Skin epidermis (tissue), 12 donors: Measurements from ENCODE around the gene INTS4.
"Not testable (repeated sequence)": the region's sequence is repeated elsewhere in the genome, so short reads cannot be mapped to it uniquely, and the experiment has no call there.

Experiments
- H3K27ac ChIP-seq, 21 experiments: fragments of 200-600 bp; sonication (generic) in 11 of 21; one replicate each; pipeline ENCODE4 v1.5.0; 2020; ENCODE audit warnings: mild to moderate bottlenecking in 3 of 21, inconsistent platforms in 2 of 21, moderate library complexity in 2 of 21
- H3K4me3 ChIP-seq, 7 experiments: fragments of 200-600 bp; sonication (generic) in 2 of 7; one replicate each; pipeline ENCODE4 v1.5.0; 2020; ENCODE audit warnings: inconsistent platforms in 2 of 7, mild to moderate bottlenecking in 2 of 7, moderate library complexity in 1 of 7

INTS4 gene

DNA sequence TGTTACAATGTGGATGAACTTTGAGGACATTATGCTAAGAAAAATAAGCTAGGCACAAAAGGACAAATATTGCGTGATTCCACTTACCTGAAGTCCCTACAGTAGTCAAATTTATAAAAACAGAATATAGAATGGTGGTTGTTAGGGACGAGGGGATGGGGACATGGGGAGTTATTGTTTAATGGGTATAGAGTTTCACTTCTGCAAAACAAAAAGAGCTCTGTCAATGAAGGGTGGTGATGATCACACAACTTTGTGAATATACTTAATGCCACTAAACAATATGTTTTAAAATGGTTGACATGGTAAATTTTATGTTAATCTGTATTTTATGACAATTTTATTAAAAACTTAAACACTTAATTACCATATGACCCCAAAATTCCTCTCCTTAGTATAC lies 26.1 kb downstream of the INTS4 start:
- Histone ChIP-seq H3K4me3 (no peak overlapping the region), H3K27ac (no peak overlapping the region)

GRCh38 chr11:77967753-77968152 lies 26.7 kb downstream of the INTS4 start:
- Histone ChIP-seq H3K27ac (no peak overlapping the region), H3K4me3 (no peak overlapping the region)

GRCh38 chr11:77967121-77967520 lies 27.3 kb downstream of the INTS4 start:
- Histone ChIP-seq H3K27ac (no peak overlapping the region), H3K4me3 (no peak overlapping the region)

- Histone ChIP-seq H3K4me3 (no peak overlapping the region), H3K27ac (no peak overlapping the region)
Observed at GRCh38 chr11:77966338-77966737, 28.1 kb downstream of the INTS4 start.

DNA sequence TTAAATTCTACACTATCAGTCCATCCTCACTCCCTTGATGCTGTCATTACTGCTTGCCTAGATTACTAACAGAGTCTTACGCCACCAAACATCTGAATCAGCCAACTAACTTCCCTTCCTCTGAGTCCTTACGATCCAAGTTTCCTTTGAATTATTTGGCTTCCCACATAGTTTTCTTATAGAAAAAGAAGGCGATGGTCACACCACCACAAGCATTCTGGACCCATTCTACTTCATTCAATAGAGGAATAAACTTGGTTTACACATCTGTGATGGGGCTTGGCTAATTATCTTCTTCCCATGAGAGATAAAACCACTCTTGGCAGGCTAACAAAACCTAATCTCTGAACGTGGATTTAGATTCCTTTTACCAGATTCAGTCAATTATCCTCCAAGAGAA lies 35.0 kb downstream of the INTS4 start:
- Histone ChIP-seq H3K4me3 (no peak overlapping the region), H3K27ac (no peak overlapping the region)

DNA sequence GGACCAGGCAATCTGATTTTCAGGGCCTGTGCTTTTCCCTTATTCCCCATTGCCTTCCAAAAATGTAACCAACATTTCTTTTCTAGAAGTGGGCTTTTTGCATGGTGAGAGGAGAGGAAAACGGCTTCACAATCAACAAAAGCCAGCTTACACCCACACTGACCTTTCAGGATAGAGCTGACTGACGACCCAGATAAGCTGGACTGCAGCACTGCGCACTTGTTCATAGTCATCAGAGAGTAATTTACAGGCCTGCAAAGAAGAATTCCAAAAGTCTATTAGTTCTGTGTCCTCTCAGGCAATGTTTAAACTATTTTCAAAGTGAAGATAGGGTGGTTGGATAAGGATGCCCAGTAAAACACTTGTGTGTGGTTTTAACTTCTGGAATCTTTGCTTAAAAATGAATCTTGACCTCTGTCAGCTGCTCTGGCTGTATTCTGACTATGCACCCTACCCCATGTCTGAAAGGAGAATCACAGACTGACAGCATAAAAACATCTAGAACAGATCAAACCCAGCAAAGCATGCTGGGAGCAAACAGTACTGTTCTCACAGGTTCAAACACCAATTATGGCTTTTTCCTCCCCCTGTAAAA lies 35.8 kb downstream of the INTS4 start:
- H3K4me3 ChIP-seq, H3K27ac ChIP-seq: not testable (repeated sequence)

DNA sequence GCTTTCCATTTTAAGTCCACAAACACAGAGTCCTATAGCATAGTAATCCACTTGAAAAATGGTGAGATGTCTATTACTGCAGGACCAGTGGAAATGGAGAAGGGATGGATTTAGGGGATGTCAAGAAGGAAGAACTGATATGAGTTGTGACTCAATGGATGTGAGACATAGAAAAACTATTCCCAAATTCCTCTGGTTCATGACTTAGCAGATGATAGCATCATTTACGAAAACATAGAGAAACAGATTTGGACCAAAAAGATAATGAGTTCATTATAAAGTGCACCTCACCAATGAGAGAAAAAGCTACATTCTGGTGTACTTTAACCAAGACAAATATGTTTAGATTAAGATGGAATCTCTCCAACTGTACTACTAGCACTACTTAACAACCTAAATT lies 51.2 kb downstream of the INTS4 start:
- not testable (repeated sequence) for H3K4me3 ChIP-seq, H3K27ac ChIP-seq

- not testable (repeated sequence) for H3K27ac ChIP-seq, H3K4me3 ChIP-seq
Observed at GRCh38 chr11:77942465-77942864, 52.0 kb downstream of the INTS4 start.

DNA sequence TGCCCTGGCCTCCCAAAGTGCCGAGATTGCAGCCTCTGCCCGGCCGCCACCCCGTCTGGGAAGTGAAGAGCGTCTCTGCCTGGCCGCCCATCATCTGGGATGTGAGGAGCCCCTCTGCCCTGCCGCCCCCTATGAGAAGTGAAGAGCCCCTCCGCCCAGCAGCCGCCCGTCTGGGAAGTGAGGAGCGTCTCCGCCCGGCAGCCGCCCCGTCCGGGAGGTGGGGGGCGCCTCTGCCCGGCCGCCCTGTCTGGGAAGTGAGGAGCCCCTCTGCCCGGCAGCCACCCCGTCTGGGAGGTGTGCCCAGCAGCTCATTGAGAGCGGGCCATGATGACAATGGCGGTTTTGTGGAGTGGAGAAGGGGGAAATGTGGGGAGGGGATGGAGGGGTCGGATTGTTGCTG lies 60.9 kb downstream of the INTS4 start:
- not testable (repeated sequence) for H3K4me3 ChIP-seq, H3K27ac ChIP-seq

GRCh38 chr11:77930334-77931208 lies 63.9 kb downstream of the INTS4 start:
- H3K27ac ChIP-seq, H3K4me3 ChIP-seq: not testable (repeated sequence)

- not testable (repeated sequence) for H3K27ac ChIP-seq, H3K4me3 ChIP-seq
Observed at GRCh38 chr11:77917713-77918112, 76.8 kb downstream of the INTS4 start.

- H3K4me3 ChIP-seq, H3K27ac ChIP-seq: not testable (repeated sequence)
Observed at GRCh38 chr11:77914307-77914791, 80.1 kb downstream of the INTS4 start.

- not testable (repeated sequence) for H3K27ac ChIP-seq, H3K4me3 ChIP-seq
Observed at GRCh38 chr11:77913608-77914306, 80.7 kb downstream of the INTS4 start.

DNA sequence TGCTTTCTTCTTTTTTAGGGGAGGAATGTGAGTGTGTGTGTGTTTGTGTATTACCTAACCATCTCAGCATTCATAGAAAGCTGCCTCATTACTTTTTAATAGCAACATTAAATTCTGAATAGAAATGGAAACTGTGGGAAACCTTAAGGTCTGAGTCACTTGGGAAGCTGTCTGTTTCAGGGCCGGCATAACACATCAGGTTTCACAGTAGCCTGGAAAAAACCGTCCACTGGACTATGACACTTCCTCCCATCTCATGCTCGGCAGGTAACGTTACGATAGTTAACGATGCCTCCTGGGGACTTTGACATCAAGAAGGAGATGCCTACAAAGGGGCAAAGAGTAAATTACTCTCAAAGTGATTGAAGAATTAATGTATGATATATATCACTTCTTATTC lies 83.6 kb downstream of the INTS4 start:
- H3K27ac ChIP-seq, H3K4me3 ChIP-seq: not testable (repeated sequence)

DNA sequence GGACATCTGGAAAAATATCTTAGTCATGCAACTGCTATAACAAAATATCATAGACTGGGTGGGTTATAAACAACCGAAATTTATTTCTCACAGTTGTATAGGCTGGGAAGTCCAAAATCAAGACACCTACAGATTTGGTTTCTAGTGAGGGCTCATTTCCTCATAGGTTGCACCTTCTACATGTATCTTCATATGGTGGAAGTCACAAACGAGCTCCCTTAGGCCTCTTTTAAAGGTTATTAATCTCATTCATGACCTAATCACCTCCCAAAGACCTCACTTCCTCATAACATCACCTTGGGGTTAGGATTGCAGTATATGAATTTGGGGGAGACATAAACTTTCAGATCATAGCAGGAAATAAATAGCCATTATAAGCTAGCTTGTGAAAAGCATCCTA lies 85.2 kb downstream of the INTS4 start:
- no peak overlapping the region for H3K4me3 ChIP-seq
- H3K27ac ChIP-seq, result no peak overlapping the region

DNA sequence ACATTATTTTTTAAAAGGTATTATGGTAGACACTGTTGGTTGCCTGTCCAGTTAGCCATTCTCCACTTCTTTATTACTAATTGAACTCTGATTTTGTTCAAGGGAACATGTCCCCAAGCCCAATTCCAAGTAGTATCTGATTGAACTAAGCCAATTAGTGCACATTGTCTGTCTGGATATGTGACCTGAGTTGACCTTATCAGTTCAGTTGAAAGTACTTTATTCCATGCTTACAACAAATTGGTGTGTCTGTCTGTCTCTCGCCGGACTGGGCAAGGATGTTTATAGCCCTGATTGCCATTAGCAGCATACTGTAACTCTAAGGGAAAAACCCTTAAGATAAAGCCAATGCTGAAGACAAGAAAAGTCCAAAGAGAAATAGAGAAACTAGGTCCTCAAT lies 85.6 kb downstream of the INTS4 start:
- Histone ChIP-seq H3K4me3 (no peak overlapping the region), H3K27ac (no peak overlapping the region)

GRCh38 chr11:77894949-77895348 lies 99.5 kb downstream of the INTS4 start:
- not testable (repeated sequence) for H3K4me3 ChIP-seq, H3K27ac ChIP-seq

GRCh38 chr11:77891703-77892102 lies 102.8 kb downstream of the INTS4 start:
- not testable (repeated sequence) for H3K4me3 ChIP-seq, H3K27ac ChIP-seq

DNA sequence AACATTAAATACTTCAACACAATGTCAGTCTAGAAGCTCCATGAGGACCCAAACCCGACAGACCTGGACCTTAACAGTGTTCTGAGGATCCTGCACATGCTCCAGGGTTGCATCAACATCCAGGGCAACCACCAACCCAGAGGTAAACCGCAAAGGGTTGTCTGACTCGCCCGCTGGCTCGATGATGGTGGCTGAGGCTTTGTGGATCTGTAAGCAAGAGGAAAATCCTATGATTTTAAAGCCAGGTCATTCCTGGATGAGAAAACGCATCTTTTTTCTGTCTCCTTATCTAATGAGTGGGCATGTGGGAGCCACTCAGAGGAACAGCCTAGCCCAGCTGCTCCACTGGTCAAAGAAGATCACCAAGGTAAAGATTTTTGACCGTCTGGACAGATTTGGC lies 103.2 kb downstream of the INTS4 start:
- H3K27ac ChIP-seq, H3K4me3 ChIP-seq: not testable (repeated sequence)

DNA sequence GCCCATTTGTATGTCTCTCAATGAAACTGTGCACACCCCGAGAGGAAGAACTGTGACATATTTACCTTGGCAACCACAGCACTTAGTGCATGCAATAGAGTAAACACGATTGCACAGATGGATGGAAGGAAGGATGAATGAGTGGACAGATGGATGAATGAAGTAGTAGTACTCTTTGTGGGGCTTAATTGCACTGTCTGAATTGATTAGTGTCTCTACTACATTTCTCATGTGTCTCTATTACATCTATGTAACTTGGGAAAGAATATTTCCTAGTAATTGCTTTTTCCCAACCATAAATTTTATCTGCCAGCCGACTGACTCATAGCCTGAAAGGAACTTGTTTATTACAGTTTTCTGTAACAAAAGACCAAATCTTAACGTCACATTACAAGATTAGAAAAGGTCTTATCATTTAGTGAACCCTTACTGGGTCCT lies 103.8 kb downstream of the INTS4 start:
- not testable (repeated sequence) for H3K27ac ChIP-seq

GRCh38 chr11:77890100-77890614 lies 104.3 kb downstream of the INTS4 start:
- not testable (repeated sequence) for H3K27ac ChIP-seq, H3K4me3 ChIP-seq

More for the DNA sequence above, 103.8 kb downstream of the INTS4 start:
- H3K4me3 ChIP-seq, result not testable (repeated sequence)
